ENCODE data around the gene ABRAXAS1.

The ABRAXAS1 gene

DNA sequence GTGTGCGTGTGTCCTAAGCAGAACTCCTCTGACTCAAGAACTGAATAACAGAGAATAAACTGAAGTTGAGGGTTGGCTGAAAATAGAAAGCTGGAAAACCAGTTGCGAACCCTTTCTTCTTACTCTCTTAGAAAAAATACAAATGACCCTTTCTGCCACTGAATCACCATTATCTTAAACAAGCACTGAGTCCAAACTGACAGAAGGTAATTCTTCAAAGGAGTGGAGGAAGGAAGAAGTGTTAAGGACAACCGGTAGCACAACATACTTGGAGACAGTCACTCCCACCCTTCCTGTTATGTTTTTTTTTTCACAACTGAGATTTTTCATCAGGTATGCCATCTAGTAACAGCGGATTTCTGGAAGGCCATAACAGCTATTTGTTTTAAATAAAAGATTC lies 67.3 kb downstream of the ABRAXAS1 start:
- no peak overlapping the region for H3K4me3 ChIP-seq
- no peak for DNase-seq (ENCODE audit: low spot score)
- H3K27ac ChIP-seq, result no peak overlapping the region
- TF ChIP-seq, protein P1, sequence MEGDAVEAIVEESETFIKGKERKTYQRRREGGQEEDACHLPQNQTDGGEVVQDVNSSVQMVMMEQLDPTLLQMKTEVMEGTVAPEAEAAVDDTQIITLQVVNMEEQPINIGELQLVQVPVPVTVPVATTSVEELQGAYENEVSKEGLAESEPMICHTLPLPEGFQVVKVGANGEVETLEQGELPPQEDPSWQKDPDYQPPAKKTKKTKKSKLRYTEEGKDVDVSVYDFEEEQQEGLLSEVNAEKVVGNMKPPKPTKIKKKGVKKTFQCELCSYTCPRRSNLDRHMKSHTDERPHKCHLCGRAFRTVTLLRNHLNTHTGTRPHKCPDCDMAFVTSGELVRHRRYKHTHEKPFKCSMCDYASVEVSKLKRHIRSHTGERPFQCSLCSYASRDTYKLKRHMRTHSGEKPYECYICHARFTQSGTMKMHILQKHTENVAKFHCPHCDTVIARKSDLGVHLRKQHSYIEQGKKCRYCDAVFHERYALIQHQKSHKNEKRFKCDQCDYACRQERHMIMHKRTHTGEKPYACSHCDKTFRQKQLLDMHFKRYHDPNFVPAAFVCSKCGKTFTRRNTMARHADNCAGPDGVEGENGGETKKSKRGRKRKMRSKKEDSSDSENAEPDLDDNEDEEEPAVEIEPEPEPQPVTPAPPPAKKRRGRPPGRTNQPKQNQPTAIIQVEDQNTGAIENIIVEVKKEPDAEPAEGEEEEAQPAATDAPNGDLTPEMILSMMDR (IDR thresholded peaks at IDR 0.05), result no peak

DNA sequence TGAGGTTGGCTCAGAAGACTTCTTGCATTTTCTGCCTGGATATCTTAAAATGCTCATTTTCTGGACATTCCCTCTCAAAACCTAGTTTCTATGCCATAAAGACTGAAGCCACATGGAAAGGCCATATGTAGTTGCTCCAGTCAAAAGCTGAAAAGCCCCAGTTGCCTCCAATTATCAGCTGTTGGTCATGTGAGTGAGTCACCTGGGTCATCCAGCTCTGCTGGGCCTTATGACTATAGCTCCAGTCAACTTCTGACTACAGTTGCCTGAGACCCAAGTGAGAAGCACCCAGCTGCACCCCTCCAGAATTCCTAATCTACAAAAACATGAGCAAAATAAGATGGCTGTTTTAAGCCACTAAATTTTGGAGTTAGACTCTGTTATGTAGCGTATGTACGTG lies 71.2 kb downstream of the ABRAXAS1 start:
- Histone ChIP-seq H3K4me3 (no peak overlapping the region), H3K27ac (no peak overlapping the region)
- DNase-seq (ENCODE audit: low spot score), result no peak
- TF ChIP-seq, protein P1 (IDR thresholded peaks at IDR 0.05), result no peak
